GM23338 (cell line): ENCODE data around the gene GCK. TPM values are rescaled to one million over a fixed set of nuclear protein-coding genes. Genes with fewer than 3 reads are reported as not detected.

ENCODE experiments used
- ATAC-seq: fragments of 200-7000 bp; cut with Tn5 transposase; 3 replicates; pipeline ENCODE4 v1.9.1; 2020
- DNase-seq: peaks from one replicate; pipeline ENCODE4 v3.0.0-alpha.2; 2015; ENCODE audit warnings: low spot score
- H2AFZ ChIP-seq: fragments of 200-600 bp; sonication (generic); 2 replicates; pipeline ENCODE4 v1.8.0; 2016; ENCODE audit warnings: antibody characterized with exemption, mild to moderate bottlenecking, moderate library complexity
- H3F3A ChIP-seq: fragments of 200-600 bp; sonication (generic); replicated peaks from 2 replicates; pipeline ENCODE4 v1.8.0; 2017; ENCODE audit warnings: antibody characterized with exemption, mixed run types, low read depth
- H3K27ac ChIP-seq: fragments of 200-600 bp; sonication (generic); 2 replicates; pipeline ENCODE4 v1.6.1; 2016; ENCODE audit warnings: low read depth
- H3K27me3 ChIP-seq: fragments of 200-600 bp; sonication (generic); 2 replicates; pipeline ENCODE4 v1.8.0; 2016; ENCODE audit warnings: mild to moderate bottlenecking, mixed run types, moderate library complexity; ENCODE audit not compliant: insufficient read depth
- H3K36me3 ChIP-seq: fragments of 200-600 bp; sonication (generic); 2 replicates; pipeline ENCODE4 v1.8.0; 2016; ENCODE audit warnings: mild to moderate bottlenecking; ENCODE audit not compliant: insufficient read depth
- H3K4me1 ChIP-seq: fragments of 200-600 bp; sonication (generic); 2 replicates; pipeline ENCODE4 v1.8.0; 2016; ENCODE audit warnings: mild to moderate bottlenecking, moderate library complexity; ENCODE audit not compliant: insufficient read depth
- H3K4me2 ChIP-seq: fragments of 200-600 bp; sonication (generic); 2 replicates; pipeline ENCODE4 v1.7.1; 2017; ENCODE audit warnings: mixed run types
- H3K4me3 ChIP-seq: fragments of 200-600 bp; sonication (generic); 2 replicates; pipeline ENCODE4 v1.6.1; 2016; ENCODE audit warnings: mixed run types
- H3K79me2 ChIP-seq: fragments of 200-600 bp; sonication (generic); replicated peaks from 2 replicates; pipeline ENCODE4 v1.8.0; 2017; ENCODE audit warnings: mild to moderate bottlenecking; ENCODE audit not compliant: insufficient read depth
- H3K9me2 ChIP-seq: fragments of 200-600 bp; sonication (generic); 2 replicates; pipeline ENCODE4 v1.8.0; 2017; ENCODE audit not compliant: insufficient read depth
- H4K20me1 ChIP-seq: fragments of 200-600 bp; sonication (generic); replicated peaks from 2 replicates; pipeline ENCODE4 v1.8.0; 2017; ENCODE audit warnings: mild to moderate bottlenecking; ENCODE audit not compliant: insufficient read depth
- H3K27ac Mint-ChIP-seq: 2 replicates; pipeline ENCODE4 v1.8.0; 2020; ENCODE audit warnings: inconsistent platforms, mild to moderate bottlenecking, moderate library complexity, mixed read lengths
- H3K27me3 Mint-ChIP-seq: 3 replicates; pipeline ENCODE4 v1.8.0; 2022; ENCODE audit warnings: low read depth, mild to moderate bottlenecking, moderate library complexity, mixed read lengths, inconsistent platforms; ENCODE audit not compliant: insufficient read depth, poor library complexity
- H3K36me3 Mint-ChIP-seq: 3 replicates; pipeline ENCODE4 v1.8.0; 2021; ENCODE audit warnings: low read depth, mild to moderate bottlenecking, inconsistent platforms, moderate library complexity, mixed read lengths
- H3K4me1 Mint-ChIP-seq: 3 replicates; pipeline ENCODE4 v1.8.0; 2020; ENCODE audit warnings: mild to moderate bottlenecking, inconsistent platforms, mixed read lengths
- H3K4me3 Mint-ChIP-seq: 3 replicates; pipeline ENCODE4 v1.8.0; 2021; ENCODE audit warnings: moderate library complexity, mild to moderate bottlenecking, inconsistent platforms, mixed read lengths
- H3K9me3 Mint-ChIP-seq: 3 replicates; pipeline ENCODE4 v1.8.0; 2020; ENCODE audit warnings: moderate library complexity, mild to moderate bottlenecking, inconsistent platforms, mixed read lengths
- CREB1 ChIP-seq: fragments of 250-450 bp; sonication (Bioruptor Pico); IDR thresholded peaks from 2 replicates; pipeline ENCODE4 v1.5.0; 2020; ENCODE audit warnings: low read depth, mild to moderate bottlenecking, moderate library complexity
- EZH2 ChIP-seq: fragments of 200-600 bp; sonication (generic); IDR thresholded peaks from one replicate; pipeline ENCODE4 v1.8.0; 2017; ENCODE audit warnings: antibody characterized with exemption, mild to moderate bottlenecking, low read depth; ENCODE audit not compliant: unreplicated experiment
- EZH2phosphoT487 ChIP-seq: fragments of 200-600 bp; sonication (generic); IDR thresholded peaks from one replicate; pipeline ENCODE4 v1.8.1; 2018; ENCODE audit warnings: antibody characterized with exemption; ENCODE audit not compliant: unreplicated experiment
- JUNB ChIP-seq: IDR thresholded peaks from one replicate; pipeline ENCODE4 v1.6.1; 2016; ENCODE audit warnings: antibody characterized with exemption; ENCODE audit not compliant: unreplicated experiment
- NANOG ChIP-seq: IDR thresholded peaks from 2 replicates; pipeline ENCODE4 v1.6.1; 2016; ENCODE audit warnings: antibody characterized with exemption, borderline replicate concordance
- POLR2AphosphoS5 ChIP-seq: IDR thresholded peaks from 2 replicates; pipeline ENCODE4 v1.6.1; 2016; ENCODE audit warnings: antibody characterized with exemption, low read depth
- STAT1 ChIP-seq: IDR thresholded peaks from one replicate; pipeline ENCODE4 v1.6.1; 2016; ENCODE audit warnings: antibody characterized with exemption; ENCODE audit not compliant: unreplicated experiment
- ZNF114 ChIP-seq: fragments of 250-450 bp; sonication (Bioruptor Pico); IDR thresholded peaks from 2 replicates; pipeline ENCODE4 v1.5.0; 2020; ENCODE audit warnings: mild to moderate bottlenecking, moderate library complexity
- ZNF331 ChIP-seq: fragments of 250-450 bp; sonication (Bioruptor Pico); IDR thresholded peaks from 2 replicates; pipeline ENCODE4 v1.5.0; 2020; ENCODE audit warnings: low read depth, mild to moderate bottlenecking, moderate library complexity
- polyA plus RNA-seq: library from polyadenylated mRNA; unstranded; fragments of >200 nt; fragmentation: Nextera tagmentation; extraction: Ambion mirVana; gene quantifications from 2 replicates; pipeline ENCODE4 v1.2.1, GENCODE V29; 2016
- total RNA-seq: library from RNA; depleted of rRNA; stranded (reverse); fragments of >200 nt; shearing (Covaris generic); gene quantifications from 2 replicates; pipeline ENCODE4 v1.2.3, GENCODE V29; 2014
- TF ChIP-seq, protein P1 (sequence below): fragments of 250-450 bp; sonication (Bioruptor Pico); IDR thresholded peaks from 2 replicates; pipeline ENCODE4 v1.5.0; 2020; ENCODE audit warnings: mild to moderate bottlenecking, moderate library complexity
- TF ChIP-seq, protein P2 (sequence below), 2 experiments: fragments of 200-600 bp in 1 of 2; sonication (generic) in 1 of 2; conservative IDR thresholded peaks; 2 replicates each; pipeline versions ENCODE4 v1.5.1 to v1.6.1; 2016 to 2017; ENCODE audit warnings: antibody characterized with exemption in 2 of 2, low read depth in 2 of 2, mild to moderate bottlenecking in 2 of 2, moderate library complexity in 1 of 2
- TF ChIP-seq, protein P3 (sequence below): IDR thresholded peaks from one replicate; pipeline ENCODE4 v1.6.1; 2018; ENCODE audit warnings: antibody characterized with exemption; ENCODE audit not compliant: unreplicated experiment
- TF ChIP-seq, protein P4 (sequence below): IDR thresholded peaks from 2 replicates; pipeline ENCODE4 v1.6.1; 2016; ENCODE audit warnings: antibody characterized with exemption

The GCK gene
- total and polyA plus RNA-seq, 2 experiments from 2014 or later: 6.1 to 7.3 TPM

DNA sequence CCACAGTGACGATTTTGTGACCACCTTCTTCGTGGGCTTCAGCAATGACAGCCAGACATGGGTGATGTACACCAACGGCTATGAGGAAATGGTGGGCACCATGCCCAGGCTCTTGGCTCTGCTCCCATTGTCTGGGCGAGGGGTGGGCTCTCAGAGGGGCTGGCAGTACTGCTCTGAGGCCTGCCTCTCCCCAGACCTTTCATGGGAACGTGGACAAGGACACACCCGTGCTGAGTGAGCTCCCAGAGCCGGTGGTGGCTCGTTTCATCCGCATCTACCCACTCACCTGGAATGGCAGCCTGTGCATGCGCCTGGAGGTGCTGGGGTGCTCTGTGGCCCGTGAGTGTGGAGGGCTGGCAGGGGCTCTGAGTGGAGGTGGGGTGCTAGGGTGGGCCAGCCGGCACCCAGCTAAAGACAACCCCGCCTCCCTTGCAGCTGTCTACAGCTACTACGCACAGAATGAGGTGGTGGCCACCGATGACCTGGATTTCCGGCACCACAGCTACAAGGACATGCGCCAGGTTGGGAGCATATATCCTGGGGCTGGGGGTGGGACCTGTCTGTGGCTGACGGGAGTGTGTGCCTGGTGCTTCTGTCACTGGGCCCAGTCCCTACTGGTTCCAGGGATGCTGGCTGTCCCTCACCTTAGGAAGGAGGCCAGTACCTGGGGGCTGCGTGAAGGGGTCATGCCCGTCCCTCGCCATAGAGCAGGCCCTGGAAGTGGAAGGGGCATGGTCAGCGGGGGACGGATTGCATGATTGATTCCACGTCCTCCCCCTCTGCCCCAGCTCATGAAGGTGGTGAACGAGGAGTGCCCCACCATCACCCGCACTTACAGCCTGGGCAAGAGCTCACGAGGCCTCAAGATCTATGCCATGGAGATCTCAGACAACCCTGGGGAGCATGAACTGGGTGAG, 78.3 kb downstream of the GCK start:
- Histone ChIP-seq H3F3A (0 out of 2 replicates have a peak, but pooled peaks cover 2% of the 10 kb centered on the region), H3K9me2 (no peaks in the 10 kb centered on the region), H3K4me1 (no peaks in the 10 kb centered on the region), H3K4me2 (no peak overlapping the region), H3K27ac (no peak overlapping the region), H3K4me3 (no peak overlapping the region), H4K20me1 (no peaks in the 10 kb centered on the region; the same call in 1 of the 2 replicates), H3K36me3 (no peaks in the 10 kb centered on the region), H3K27me3 (no peaks in the 10 kb centered on the region), H2AFZ (no peak overlapping the region), H3K79me2 (no peaks in the 10 kb centered on the region; the same call in 1 of the 2 replicates)
- Mint-ChIP-seq H3K4me3 (no peak overlapping the region), H3K36me3 (peaks cover 33% of the 10 kb centered on the region), H3K4me1 (peaks cover 6% of the 10 kb centered on the region), H3K27ac (no peak overlapping the region), H3K27me3 (peaks cover 15% of the 10 kb centered on the region), H3K9me3 (no peaks in the 10 kb centered on the region; the same call in 2 of the 3 replicates)
- DNase-seq (no peak), ATAC-seq (no peak)
- TF ChIP-seq STAT1: no peak
- TF ChIP-seq POLR2AphosphoS5: no peak
- TF ChIP-seq, protein P1, sequence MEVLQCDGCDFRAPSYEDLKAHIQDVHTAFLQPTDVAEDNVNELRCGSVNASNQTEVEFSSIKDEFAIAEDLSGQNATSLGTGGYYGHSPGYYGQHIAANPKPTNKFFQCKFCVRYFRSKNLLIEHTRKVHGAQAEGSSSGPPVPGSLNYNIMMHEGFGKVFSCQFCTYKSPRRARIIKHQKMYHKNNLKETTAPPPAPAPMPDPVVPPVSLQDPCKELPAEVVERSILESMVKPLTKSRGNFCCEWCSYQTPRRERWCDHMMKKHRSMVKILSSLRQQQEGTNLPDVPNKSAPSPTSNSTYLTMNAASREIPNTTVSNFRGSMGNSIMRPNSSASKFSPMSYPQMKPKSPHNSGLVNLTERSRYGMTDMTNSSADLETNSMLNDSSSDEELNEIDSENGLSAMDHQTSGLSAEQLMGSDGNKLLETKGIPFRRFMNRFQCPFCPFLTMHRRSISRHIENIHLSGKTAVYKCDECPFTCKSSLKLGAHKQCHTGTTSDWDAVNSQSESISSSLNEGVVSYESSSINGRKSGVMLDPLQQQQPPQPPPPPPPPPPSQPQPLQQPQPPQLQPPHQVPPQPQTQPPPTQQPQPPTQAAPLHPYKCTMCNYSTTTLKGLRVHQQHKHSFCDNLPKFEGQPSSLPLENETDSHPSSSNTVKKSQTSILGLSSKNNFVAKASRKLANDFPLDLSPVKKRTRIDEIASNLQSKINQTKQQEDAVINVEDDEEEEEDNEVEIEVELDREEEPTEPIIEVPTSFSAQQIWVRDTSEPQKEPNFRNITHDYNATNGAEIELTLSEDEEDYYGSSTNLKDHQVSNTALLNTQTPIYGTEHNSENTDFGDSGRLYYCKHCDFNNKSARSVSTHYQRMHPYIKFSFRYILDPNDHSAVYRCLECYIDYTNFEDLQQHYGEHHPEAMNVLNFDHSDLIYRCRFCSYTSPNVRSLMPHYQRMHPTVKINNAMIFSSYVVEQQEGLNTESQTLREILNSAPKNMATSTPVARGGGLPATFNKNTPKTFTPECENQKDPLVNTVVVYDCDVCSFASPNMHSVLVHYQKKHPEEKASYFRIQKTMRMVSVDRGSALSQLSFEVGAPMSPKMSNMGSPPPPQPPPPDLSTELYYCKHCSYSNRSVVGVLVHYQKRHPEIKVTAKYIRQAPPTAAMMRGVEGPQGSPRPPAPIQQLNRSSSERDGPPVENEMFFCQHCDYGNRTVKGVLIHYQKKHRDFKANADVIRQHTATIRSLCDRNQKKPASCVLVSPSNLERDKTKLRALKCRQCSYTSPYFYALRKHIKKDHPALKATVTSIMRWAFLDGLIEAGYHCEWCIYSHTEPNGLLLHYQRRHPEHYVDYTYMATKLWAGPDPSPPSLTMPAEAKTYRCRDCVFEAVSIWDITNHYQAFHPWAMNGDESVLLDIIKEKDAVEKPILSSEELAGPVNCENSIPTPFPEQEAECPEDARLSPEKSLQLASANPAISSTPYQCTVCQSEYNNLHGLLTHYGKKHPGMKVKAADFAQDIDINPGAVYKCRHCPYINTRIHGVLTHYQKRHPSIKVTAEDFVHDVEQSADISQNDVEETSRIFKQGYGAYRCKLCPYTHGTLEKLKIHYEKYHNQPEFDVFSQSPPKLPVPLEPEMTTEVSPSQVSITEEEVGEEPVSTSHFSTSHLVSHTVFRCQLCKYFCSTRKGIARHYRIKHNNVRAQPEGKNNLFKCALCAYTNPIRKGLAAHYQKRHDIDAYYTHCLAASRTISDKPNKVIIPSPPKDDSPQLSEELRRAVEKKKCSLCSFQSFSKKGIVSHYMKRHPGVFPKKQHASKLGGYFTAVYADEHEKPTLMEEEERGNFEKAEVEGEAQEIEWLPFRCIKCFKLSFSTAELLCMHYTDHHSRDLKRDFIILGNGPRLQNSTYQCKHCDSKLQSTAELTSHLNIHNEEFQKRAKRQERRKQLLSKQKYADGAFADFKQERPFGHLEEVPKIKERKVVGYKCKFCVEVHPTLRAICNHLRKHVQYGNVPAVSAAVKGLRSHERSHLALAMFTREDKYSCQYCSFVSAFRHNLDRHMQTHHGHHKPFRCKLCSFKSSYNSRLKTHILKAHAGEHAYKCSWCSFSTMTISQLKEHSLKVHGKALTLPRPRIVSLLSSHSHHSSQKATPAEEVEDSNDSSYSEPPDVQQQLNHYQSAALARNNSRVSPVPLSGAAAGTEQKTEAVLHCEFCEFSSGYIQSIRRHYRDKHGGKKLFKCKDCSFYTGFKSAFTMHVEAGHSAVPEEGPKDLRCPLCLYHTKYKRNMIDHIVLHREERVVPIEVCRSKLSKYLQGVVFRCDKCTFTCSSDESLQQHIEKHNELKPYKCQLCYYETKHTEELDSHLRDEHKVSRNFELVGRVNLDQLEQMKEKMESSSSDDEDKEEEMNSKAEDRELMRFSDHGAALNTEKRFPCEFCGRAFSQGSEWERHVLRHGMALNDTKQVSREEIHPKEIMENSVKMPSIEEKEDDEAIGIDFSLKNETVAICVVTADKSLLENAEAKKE (CRISPR knock-in tag): no peak
- no peak for TF ChIP-seq NANOG
- TF ChIP-seq EZH2phosphoT487: no peak
- TF ChIP-seq, protein P2, sequence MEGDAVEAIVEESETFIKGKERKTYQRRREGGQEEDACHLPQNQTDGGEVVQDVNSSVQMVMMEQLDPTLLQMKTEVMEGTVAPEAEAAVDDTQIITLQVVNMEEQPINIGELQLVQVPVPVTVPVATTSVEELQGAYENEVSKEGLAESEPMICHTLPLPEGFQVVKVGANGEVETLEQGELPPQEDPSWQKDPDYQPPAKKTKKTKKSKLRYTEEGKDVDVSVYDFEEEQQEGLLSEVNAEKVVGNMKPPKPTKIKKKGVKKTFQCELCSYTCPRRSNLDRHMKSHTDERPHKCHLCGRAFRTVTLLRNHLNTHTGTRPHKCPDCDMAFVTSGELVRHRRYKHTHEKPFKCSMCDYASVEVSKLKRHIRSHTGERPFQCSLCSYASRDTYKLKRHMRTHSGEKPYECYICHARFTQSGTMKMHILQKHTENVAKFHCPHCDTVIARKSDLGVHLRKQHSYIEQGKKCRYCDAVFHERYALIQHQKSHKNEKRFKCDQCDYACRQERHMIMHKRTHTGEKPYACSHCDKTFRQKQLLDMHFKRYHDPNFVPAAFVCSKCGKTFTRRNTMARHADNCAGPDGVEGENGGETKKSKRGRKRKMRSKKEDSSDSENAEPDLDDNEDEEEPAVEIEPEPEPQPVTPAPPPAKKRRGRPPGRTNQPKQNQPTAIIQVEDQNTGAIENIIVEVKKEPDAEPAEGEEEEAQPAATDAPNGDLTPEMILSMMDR (conservative IDR thresholded peaks at IDR 0.05; ENCODE audit: low read depth in 2 of 2): no peak
- TF ChIP-seq, protein P3, sequence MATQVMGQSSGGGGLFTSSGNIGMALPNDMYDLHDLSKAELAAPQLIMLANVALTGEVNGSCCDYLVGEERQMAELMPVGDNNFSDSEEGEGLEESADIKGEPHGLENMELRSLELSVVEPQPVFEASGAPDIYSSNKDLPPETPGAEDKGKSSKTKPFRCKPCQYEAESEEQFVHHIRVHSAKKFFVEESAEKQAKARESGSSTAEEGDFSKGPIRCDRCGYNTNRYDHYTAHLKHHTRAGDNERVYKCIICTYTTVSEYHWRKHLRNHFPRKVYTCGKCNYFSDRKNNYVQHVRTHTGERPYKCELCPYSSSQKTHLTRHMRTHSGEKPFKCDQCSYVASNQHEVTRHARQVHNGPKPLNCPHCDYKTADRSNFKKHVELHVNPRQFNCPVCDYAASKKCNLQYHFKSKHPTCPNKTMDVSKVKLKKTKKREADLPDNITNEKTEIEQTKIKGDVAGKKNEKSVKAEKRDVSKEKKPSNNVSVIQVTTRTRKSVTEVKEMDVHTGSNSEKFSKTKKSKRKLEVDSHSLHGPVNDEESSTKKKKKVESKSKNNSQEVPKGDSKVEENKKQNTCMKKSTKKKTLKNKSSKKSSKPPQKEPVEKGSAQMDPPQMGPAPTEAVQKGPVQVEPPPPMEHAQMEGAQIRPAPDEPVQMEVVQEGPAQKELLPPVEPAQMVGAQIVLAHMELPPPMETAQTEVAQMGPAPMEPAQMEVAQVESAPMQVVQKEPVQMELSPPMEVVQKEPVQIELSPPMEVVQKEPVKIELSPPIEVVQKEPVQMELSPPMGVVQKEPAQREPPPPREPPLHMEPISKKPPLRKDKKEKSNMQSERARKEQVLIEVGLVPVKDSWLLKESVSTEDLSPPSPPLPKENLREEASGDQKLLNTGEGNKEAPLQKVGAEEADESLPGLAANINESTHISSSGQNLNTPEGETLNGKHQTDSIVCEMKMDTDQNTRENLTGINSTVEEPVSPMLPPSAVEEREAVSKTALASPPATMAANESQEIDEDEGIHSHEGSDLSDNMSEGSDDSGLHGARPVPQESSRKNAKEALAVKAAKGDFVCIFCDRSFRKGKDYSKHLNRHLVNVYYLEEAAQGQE: no peak
- no peak for TF ChIP-seq EZH2
- TF ChIP-seq, protein P4, sequence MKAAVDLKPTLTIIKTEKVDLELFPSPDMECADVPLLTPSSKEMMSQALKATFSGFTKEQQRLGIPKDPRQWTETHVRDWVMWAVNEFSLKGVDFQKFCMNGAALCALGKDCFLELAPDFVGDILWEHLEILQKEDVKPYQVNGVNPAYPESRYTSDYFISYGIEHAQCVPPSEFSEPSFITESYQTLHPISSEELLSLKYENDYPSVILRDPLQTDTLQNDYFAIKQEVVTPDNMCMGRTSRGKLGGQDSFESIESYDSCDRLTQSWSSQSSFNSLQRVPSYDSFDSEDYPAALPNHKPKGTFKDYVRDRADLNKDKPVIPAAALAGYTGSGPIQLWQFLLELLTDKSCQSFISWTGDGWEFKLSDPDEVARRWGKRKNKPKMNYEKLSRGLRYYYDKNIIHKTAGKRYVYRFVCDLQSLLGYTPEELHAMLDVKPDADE: no peak
- no peak for TF ChIP-seq CREB1 (CRISPR knock-in tag)
- no peak for TF ChIP-seq ZNF331 (CRISPR knock-in tag)
- no peak for TF ChIP-seq ZNF114 (CRISPR knock-in tag)
- TF ChIP-seq JUNB: no peak
